CD1c-positive myeloid dendritic cell (primary cell): ENCODE data around the gene NINL.

Source experiments
- DNase-seq: peaks from one replicate; pipeline ENCODE4 v3.0.0-alpha.2; 2016; ENCODE audit errors: extremely low spot score

Gene NINL

DNA sequence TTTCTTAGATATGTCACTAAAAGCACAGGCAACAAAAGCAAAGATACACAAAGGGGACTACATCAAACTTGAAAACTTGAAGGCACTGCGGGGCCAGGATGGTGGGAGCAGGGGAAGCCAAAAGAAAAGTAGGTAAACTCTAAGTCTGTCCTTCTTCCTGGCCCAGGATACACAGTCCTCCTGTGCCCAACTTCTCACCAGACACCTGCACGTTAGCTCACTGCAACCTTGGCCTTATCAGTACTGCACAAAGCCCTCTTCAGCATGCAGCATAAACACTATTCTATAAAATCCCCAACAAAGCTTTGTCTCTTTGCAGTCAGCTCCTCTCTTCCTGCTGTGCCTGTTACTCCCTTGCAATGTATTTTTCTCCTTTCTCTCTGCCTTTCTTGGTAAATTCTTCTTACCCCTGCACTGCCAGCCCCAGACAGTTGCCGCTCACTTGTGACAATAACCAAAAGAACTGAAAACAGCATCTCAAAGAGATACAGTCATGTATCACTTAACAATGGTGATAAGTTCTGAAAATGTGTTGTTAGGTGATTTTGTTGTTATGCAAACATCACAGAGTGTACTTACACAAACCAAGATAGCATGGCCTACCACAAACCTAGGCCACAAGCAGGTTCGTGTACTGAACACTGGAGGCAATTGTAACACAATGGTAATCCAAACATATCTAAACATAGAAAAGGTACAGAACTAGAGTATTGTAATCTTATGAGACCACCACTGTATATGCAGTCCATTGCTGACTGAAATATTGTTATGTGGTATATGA lies 51.2 kb downstream of the NINL start:
- no peak for DNase-seq

DNA sequence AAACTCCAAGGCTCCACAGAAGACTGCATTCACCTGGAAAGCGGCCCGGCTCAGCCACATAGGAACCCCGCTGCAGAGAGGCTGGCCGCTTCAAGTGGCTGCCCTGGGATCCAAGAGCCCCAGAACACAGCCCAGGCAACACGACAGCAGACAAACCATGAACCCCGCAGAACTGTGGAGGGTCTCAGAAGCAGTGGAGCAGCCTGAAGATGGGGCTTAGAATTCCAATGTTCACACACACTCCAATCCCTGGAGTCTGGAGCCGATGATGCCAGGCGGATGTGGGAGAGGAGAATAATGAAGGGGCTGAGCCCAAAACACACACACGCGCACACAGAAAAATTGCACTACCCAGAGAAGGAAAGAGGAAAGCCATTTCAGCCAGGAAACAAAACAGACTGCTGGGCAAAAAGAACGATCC lies 52.4 kb downstream of the NINL start:
- DNase-seq, result no peak

DNA sequence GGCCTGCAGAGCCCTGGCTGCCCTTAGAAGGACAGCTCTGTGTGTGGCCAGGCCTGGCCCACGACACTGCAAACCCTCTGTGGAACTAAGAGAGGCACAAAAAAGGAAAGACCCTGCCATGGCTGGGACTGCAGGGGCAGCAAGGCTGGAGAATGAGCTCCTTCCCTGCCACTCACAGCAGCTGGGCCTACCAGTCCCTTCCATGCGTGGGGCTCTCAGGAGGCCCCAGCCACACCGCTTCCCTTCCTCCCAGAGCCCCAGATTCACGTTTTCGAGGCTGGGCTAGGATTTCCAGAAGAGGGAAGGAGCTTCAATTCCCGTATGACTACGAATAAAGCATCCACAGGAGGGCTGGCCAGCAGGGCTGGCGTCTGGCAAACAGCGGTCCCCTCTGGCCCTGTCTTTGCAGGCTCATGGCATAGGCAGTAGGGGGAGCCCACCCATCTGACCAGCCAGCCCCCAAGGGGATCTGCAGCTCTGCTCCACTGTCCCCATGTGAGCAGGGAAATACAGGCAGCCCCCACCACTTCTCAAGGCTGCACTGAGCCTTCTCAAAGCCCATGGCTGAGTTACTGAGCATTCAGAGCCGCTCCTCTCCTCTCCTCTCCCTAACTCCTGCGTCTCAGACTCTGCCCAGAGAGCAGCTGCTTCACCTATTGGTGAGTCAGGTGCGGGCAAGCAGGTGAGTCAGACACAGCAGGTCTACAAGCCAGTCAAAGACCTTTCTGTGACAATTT lies 53.1 kb downstream of the NINL start:
- DNase-seq, result no peak

DNA sequence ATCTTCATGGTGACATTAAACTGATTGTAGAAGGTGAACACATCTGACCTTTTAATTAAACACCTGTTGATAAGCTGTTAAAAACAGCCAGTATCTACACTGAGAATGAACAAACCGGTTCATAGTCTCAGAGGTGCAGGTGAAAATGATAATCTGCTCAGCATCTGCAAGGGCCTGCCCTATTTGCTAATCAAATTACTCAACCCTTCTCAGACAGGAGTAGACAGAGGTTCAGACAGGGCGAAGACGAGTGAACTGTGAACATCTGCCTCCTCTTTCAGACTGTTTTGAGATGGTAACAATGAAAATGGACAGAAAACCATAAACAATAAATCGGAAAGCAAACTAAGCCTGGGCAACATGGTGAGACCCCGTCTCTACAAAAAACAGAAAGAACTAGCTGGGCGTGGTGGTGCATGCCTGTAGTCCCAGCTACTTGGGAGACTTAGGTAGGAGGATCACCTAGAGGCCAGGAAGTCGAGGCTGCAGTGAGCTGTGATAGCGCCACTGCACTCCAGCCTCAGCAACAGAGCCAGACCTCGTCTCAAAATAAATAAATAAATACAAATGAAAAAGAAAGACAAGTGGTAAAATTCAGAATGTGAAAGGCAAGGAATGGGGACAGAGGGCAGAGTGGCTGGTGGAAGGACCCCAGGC lies 55.9 kb downstream of the NINL start:
- DNase-seq, result no peak

DNA sequence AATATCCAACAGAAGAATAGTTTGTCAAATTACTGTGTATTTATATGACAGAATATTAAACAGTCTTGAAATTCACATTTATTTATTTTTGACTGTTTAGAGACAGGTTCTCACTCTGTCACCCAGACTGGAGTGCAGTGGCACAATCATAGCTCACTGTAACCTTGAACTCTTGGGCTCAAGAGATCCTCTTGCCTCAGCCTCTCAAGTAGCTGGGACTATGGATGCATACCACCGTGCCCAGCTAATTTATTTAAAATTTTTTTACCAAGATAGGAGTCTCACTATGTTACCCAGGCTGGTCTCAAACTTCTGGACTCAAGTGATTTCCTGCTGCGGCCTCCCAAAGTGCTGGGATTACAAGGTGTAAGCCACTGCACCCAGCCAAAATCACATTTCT lies 57.4 kb downstream of the NINL start:
- DNase-seq, result no peak

DNA sequence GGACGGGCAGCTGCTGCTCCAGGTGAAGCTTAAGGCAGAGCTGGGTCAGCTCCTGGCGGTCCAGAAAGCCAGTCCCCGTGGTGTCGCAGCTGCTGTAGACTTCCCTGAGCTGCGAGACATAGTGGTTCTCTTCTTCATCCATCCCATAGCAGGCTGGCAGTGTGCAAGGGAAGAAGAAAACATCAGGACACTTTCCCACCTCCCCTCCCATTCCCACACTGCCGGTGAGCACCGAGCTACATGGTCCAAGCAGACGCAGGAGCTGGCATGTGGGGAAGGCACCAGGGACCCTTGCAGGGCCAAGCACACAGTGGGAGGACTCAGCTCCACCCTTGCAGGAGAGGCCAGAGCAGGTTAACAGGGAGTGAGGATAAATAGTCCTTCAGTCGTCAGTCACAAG lies 58.9 kb downstream of the NINL start:
- DNase-seq, result no peak

DNA sequence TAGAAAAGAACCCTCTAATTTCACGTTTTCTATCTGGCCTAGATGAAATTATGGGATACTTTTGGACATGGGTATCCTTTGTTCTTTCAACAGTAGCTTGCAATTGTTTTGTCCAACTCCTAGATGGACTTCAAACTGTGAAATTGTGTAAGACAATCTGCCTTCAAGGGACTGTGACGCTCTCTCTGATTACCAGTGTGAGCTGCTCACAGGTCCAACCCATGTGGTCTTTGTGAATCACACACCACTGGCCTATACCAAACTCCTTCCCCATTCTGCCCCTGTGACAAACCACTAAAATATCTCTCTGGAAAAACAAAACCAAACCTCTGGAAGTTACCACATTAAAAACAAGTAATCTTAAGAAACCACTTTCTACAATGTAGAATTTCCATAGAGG lies 59.5 kb downstream of the NINL start:
- DNase-seq, result no peak

DNA sequence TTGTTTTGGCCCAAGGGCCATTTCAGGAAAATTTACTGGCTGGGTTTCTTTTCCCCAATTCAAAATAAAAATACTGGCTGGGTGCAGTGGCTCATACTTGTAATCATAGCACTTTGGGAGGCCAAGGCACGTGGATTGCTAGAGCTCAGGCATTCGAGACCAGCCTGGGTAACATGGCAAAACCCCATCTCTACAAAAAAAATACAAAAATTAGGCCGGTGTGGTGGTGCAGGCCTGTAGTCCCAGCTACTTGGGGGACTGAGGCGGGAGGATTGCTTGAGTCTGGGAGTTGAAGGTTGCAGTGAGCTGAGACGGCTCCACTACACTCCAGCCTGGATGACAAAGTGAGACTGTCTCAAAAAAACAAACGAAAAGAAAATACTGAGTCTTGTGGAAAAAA lies 60.0 kb downstream of the NINL start:
- no peak for DNase-seq

DNA sequence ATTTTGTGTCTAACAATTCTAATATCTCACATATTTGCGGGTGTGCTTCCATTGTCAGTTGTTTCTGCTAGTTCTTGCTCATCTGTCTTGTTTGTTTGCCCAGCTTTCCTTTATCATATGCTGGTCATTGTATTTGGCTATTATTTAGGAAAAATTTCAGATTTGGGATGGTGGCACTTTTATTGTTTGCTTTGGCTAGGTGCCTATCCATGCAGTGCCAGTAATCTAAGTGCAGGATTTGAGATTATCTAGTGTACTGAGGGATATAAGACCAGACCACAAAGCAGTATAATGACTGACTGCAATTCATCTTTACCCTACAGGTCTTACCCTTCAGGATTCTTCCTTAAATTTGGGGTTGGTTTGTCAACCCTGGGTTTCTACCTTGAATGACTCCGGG lies 63.9 kb downstream of the NINL start:
- no peak for DNase-seq

DNA sequence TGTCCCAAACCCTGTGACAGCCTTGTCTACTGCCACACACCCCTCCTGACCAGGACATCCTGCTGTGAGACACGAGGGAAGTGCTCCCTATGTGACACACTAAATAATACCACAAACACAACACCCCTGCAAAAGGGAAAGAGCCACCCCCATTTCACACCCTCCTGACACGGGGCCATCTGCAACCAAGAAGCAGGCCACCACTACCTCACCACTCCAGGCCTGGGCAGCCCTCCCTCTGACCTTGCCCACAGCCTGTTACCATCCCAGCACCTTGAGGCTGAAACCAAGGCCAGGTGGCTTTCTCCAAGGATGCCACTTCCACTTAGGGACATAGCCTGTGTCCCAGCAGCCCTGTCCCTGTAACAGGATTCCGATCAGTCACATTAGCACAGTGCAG lies 68.2 kb downstream of the NINL start:
- DNase-seq, result no peak

DNA sequence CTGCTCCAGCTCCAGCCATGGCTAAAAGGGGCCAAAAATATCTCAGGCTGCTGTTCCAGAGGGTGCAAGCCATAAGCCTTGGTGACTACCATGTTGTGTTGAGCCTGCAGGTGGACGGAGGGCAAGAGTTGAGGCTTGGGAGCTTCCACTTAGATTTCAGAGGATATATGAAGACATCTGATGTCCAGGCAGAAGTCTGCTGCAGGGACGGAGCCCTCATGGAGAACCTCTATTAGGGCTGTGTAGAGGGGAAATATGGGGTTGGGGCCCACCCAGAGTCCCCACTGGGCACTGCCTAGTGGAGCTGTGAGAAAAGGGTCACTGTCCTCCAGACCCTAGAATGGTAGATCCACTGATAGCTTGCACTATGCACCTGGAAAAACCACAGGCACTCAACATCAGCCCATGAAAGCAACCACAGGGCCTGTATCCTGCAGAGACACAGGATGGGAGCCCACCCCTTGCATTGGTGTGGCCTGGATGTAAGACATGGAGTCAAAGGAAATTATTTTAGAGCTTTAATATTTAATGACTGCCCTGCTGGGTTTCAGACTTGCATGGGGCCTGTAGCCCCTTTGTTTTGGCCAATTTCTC lies 70.5 kb downstream of the NINL start:
- no peak for DNase-seq

DNA sequence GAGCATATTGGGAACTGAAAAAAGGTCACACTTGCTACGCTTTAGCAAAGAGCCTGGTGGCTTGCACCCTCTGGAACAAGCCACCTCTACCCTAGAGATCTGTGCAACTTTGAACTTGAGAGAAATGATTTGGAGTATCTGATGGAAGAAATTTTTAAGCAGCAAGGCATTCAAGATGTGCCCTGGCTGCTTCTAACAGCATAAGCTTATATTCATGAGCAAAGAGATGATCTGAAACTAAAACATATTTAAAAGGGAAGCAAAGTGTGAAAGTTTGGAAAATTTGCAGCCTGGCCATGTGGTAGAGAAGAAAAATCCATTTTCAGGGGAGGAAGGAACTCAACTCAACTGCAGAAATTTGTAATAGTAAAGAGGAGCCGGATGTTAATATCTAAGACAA lies 71.1 kb downstream of the NINL start:
- DNase-seq, result no peak

DNA sequence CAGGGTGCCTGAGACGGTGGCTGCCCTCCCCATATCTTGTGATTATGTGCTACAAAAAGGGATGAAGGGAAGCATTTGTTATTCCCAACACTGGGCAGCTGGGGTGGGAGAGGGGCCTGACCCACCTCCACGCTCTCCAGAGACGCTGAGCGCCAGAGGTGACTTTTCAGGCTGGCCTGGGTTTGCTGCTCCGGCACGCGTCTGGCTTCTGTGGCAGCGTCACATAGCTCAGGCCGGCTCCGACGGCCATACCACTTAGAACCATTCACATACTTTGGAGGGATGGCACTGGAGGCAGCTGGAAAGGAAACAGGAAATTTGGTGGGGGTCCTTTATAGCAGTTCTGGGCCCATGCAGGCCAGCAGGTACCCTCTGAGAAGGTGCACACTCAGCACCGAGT lies 72.6 kb downstream of the NINL start:
- DNase-seq, result no peak

DNA sequence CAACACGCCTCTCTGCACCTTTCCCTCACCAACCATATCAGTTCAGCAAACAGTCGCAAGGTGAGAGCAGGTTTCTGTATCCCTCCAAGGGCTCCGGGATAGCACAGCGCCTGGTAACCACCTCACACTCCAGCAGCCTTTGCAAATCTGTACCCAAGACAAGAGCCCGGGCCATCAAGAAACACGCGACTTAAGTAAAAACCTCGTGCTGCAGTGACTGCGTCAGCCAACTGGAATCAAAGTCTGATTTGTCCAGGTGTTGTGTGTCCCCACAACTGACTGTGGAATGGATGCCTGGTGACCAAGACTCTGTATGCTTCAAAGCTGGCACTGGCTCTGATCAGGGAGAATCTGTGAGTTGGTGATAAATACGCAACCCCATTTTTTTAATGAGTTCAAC lies 74.1 kb downstream of the NINL start:
- DNase-seq, result no peak

DNA sequence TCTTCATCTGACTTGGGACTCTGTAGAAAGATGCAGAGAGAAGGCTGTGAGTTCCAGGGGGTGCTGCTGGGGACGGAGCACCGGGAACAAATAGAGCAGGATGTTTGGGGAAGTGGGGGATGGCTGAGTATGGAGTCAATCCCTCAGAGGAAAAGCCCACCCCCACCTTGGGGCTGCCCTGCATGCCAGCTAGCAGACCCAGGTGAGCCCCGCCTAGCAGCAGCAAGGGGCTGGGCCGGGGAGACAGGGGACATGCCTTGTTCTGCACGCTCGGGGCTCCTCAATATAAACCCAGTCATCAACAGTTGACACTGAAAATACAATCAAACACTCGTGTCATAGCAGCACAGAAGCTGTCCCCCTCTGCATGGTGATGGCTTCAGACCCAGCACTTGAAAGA lies 74.6 kb downstream of the NINL start:
- no peak for DNase-seq

DNA sequence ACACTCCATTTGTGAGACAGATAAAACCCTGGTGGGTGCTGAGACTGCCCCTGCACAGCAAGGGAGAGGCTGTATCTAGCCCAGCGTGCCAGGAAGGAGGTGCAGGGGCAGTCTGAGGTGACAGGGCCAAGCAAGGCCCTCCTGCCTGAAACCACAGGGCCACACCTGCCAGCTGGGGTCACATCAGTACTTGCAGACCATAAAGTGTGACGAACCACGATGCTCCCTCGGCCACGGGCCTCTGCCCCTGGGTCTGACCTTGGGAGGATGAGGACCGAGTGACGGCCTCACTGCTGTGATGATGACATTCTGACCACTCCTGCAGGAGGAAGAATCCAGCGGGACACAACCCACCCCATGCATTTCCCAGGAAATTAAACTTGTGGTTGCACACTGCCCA lies 75.1 kb downstream of the NINL start:
- no peak for DNase-seq

DNA sequence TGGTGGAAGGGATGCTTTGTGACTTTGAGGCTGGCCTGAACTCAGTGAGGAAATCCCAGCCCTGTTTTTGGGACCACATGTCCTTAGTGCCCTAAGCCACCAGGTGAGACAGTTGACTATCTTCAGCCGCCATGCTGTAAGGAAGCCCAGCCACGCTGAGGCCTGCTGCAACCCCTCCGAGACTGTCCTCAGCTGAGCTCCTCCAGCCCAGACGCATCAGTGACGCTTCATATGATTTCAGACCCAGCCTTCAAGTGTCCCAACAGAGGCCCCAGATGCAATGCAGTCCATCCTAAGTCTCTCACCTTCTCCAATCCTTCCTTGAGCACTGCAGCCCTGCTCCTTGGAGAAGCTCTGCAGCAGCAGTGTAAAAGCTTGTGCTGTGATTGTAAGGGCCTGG lies 76.2 kb downstream of the NINL start:
- no peak for DNase-seq

DNA sequence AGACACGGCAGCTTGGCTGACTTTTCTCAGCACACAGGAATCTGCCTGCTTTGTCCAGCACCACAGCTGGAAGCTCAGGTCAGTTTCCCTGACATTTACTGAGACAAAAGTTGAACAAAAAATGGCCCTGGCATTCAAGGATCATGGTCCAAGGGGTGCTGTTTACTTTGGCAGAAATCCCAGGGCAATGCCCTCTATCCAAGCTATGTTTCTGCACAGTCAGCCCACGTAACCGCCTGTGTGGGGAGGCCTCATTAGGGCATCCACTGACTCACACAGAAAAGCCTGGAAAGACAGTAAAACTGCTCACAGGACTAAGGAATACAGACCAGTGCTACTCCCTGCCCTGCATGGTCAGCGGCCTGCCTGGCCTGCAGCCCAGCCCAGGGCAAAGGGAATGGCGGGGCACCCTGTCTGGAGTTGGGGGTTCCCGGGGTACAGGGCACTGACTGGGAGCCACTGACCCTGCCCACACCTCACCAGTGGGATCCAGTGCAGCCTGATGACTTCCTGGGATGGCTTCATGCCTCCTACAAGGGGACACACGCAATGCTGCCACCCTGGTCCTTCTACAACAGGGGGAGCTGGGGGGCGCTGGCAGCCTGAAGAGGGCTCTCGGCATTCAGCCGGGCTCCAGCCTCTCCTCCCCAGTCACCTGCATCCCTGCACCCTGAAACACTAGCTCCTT lies 77.1 kb downstream of the NINL start:
- no peak for DNase-seq

DNA sequence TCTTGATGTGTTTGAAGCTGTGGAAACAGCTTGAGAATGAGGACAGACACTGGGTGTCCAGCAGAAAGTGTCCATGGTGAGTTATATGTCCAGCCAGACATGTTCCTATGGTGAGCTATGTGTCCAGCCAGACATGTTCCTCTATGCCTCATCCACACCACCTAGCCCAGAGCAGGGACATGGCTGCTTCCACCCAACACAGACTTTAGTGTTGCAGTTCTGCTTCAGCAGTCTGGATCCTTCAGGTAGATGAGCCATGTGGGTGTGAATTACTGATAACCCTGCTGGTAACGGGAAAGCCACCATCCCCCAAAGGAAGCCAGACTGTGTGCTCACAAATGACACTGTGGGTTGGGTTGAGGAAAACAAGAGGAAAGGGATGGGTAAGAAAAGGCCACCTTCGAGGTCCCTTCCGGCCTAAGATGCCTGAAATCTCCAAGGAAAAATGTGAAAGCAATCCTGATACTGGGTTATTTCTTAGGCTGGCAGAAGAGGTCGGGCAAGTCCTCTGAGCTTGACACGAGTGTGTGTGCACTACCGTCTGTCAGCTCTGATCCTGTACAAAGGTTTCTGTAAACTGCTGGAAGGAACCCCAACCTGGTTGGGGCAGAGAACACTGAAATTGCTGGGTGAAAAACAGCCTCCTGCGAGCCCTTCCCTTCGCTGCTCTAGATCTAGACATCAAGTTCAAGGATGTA lies 77.8 kb downstream of the NINL start:
- DNase-seq, result no peak

DNA sequence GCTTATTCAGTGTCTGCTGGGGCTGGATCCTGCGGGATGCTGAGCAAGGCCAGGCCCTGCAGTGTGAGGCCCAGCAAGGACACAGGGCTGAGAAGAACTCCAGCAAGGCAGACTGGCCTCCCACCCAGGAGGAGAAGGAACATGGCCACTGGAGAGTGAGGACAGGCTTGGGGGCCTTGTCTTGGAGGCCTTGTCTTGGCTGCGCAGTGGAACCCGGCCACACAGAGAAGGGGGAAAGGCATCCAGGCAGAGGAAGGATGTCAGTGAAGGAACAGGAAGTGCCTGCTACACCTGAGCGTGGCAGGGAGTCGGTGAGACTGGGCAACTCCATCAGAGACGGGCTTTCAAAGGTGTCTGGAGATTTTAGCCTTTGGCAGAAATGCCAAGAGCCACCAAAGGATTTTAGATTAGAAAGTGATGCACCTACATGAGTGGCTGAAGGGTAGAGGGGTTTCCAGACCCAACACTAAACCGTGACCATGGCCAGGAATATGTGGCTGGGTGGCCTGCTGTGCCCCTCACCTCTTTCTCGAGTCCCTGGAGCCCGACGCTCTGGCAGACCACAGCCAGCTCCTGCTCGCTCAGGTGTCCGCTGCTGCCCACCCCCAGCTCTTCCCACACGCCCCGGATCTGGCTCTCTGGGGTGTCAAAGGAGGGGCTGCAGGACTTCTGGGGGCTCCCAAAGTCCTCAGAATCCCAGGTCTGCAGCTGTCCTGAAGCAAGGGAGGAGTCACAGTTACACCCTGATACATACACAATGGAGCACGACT lies 80.8 kb downstream of the NINL start:
- DNase-seq, result no peak

DNA sequence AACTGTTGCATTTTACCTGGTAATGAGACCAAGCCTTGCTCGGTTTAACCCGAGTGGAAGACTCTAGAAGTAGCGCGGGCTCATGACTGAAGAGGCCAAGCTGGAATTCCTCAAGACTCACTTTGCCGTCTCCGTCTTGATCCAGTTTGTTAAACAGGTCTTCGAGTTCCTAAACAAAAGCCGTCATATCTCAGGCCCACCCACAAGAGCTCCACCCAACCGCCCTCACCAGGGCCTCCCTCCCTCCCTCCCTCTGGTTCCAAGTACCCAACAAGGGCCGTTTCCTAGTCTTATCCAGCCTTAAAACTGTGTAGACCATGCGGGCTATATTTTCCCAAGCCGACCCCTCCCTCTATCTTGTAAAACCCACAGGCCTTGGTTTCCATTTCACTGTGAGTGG lies 81.4 kb downstream of the NINL start:
- DNase-seq, result no peak
